ENCODE data around the gene ERBB4. TPM values are rescaled to one million over a fixed set of nuclear protein-coding genes. Genes with fewer than 3 reads are reported as not detected.

Gene ERBB4
- total RNA-seq, 1 donor from 2014 or later = 1.2 TPM

GRCh38 chr2:211591426-211591825 is 947.2 kb downstream of the ERBB4 start:
- no peaks in the 10 kb centered on the region for H4K20me1 ChIP-seq (ENCODE audit: insufficient read depth, low read length)
- no peaks in the 10 kb centered on the region for H3K4me1 ChIP-seq (ENCODE audit: insufficient read depth, low read length)
- Mint-ChIP-seq H3K36me3 (ENCODE audit: low read depth, unreplicated experiment) (no peaks in the 10 kb centered on the region), H3K27ac (ENCODE audit: unreplicated experiment) (no peak overlapping the region), H3K4me1 (ENCODE audit: low read depth, unreplicated experiment) (no peaks in the 10 kb centered on the region), H3K9me3 (ENCODE audit: unreplicated experiment) (no peaks in the 10 kb centered on the region), H3K27me3 (ENCODE audit: low read depth, unreplicated experiment) (no peaks in the 10 kb centered on the region), H3K4me3 (ENCODE audit: unreplicated experiment) (no peak overlapping the region)
- no peaks in the 10 kb centered on the region for H3K36me3 ChIP-seq (ENCODE audit: insufficient read depth, low read length)
- no peaks in the 10 kb centered on the region for H3K9me3 ChIP-seq (ENCODE audit: insufficient read depth, low read depth, low read length)
- no peak for FAIRE-seq
- no peak overlapping the region for H3K9ac ChIP-seq (ENCODE audit: low read length)
- DNase-seq (ENCODE audit: low read depth) = no peak
- no peak overlapping the region for H2AFZ ChIP-seq (ENCODE audit: low read depth, low read length)
- H3K4me3 ChIP-seq (ENCODE audit: insufficient read depth, low read depth, low read length) = no peak overlapping the region
- no peak for TF ChIP-seq EZH2 (IDR thresholded peaks at IDR 0.05; ENCODE audit: insufficient read depth, low read length)
- no peak for TF ChIP-seq CTCF (IDR thresholded peaks at IDR 0.05; ENCODE audit: insufficient read depth, low read depth, low read length)
- H3K4me2 ChIP-seq (ENCODE audit: low read length) = no peak overlapping the region
- no peak overlapping the region for H3K27ac ChIP-seq (ENCODE audit: low read depth, low read length)
- no peaks in the 10 kb centered on the region for H3K27me3 ChIP-seq (ENCODE audit: insufficient read depth, low read length)
- H3K79me2 ChIP-seq (ENCODE audit: insufficient read depth, low read length) = no peaks in the 10 kb centered on the region

GRCh38 chr2:211568439-211568838 is 970.2 kb downstream of the ERBB4 start:
- no peaks in the 10 kb centered on the region for H3K79me2 ChIP-seq (ENCODE audit: insufficient read depth, low read length)
- H3K27me3 ChIP-seq (ENCODE audit: insufficient read depth, low read length) = no peaks in the 10 kb centered on the region
- Mint-ChIP-seq H3K36me3 (ENCODE audit: low read depth, unreplicated experiment) (no peaks in the 10 kb centered on the region), H3K27me3 (ENCODE audit: low read depth, unreplicated experiment) (no peaks in the 10 kb centered on the region), H3K27ac (ENCODE audit: unreplicated experiment) (no peak overlapping the region), H3K4me1 (ENCODE audit: low read depth, unreplicated experiment) (no peaks in the 10 kb centered on the region), H3K4me3 (ENCODE audit: unreplicated experiment) (no peak overlapping the region), H3K9me3 (ENCODE audit: unreplicated experiment) (no peaks in the 10 kb centered on the region)
- TF ChIP-seq CTCF (IDR thresholded peaks at IDR 0.05; ENCODE audit: insufficient read depth, low read depth, low read length) (no peak), EZH2 (IDR thresholded peaks at IDR 0.05; ENCODE audit: insufficient read depth, low read length) (no peak)
- no peak for FAIRE-seq
- H3K36me3 ChIP-seq (ENCODE audit: insufficient read depth, low read length) = no peaks in the 10 kb centered on the region
- H3K9me3 ChIP-seq (ENCODE audit: insufficient read depth, low read depth, low read length) = no peaks in the 10 kb centered on the region
- H4K20me1 ChIP-seq (ENCODE audit: insufficient read depth, low read length) = no peaks in the 10 kb centered on the region
- no peaks in the 10 kb centered on the region for H3K4me1 ChIP-seq (ENCODE audit: insufficient read depth, low read length)
- H3K4me2 ChIP-seq (ENCODE audit: low read length) = no peak overlapping the region
- H2AFZ ChIP-seq (ENCODE audit: low read depth, low read length) = no peak overlapping the region
- no peak overlapping the region for H3K9ac ChIP-seq (ENCODE audit: low read length)
- no peak overlapping the region for H3K27ac ChIP-seq (ENCODE audit: low read depth, low read length)
- DNase-seq (ENCODE audit: low read depth) = no peak
- H3K4me3 ChIP-seq (ENCODE audit: insufficient read depth, low read depth, low read length) = no peak overlapping the region

GRCh38 chr2:211564441-211564840 is 974.2 kb downstream of the ERBB4 start:
- H3K9me3 Mint-ChIP-seq (ENCODE audit: unreplicated experiment) = no peaks in the 10 kb centered on the region
- Histone ChIP-seq H3K27me3 (ENCODE audit: insufficient read depth, low read length) (no peaks in the 10 kb centered on the region), H3K4me1 (ENCODE audit: insufficient read depth, low read length) (no peaks in the 10 kb centered on the region), H3K4me2 (ENCODE audit: low read length) (no peak overlapping the region), H3K9me3 (ENCODE audit: insufficient read depth, low read depth, low read length) (no peaks in the 10 kb centered on the region), H3K27ac (ENCODE audit: low read depth, low read length) (no peak overlapping the region), H4K20me1 (ENCODE audit: insufficient read depth, low read length) (no peaks in the 10 kb centered on the region), H2AFZ (ENCODE audit: low read depth, low read length) (no peak overlapping the region), H3K79me2 (ENCODE audit: insufficient read depth, low read length) (no peaks in the 10 kb centered on the region), H3K4me3 (ENCODE audit: insufficient read depth, low read depth, low read length) (no peak overlapping the region), H3K36me3 (ENCODE audit: insufficient read depth, low read length) (no peaks in the 10 kb centered on the region), H3K9ac (ENCODE audit: low read length) (no peak overlapping the region)
- no peak overlapping the region for H3K27ac Mint-ChIP-seq (ENCODE audit: unreplicated experiment)
- H3K36me3 Mint-ChIP-seq (ENCODE audit: low read depth, unreplicated experiment) = no peaks in the 10 kb centered on the region
- DNase-seq (ENCODE audit: low read depth) (no peak), FAIRE-seq (no peak)
- no peaks in the 10 kb centered on the region for H3K27me3 Mint-ChIP-seq (ENCODE audit: low read depth, unreplicated experiment)
- TF ChIP-seq EZH2 (IDR thresholded peaks at IDR 0.05; ENCODE audit: insufficient read depth, low read length) = no peak
- TF ChIP-seq CTCF (IDR thresholded peaks at IDR 0.05; ENCODE audit: insufficient read depth, low read depth, low read length) = no peak
- H3K4me3 Mint-ChIP-seq (ENCODE audit: unreplicated experiment) = no peak overlapping the region
- no peaks in the 10 kb centered on the region for H3K4me1 Mint-ChIP-seq (ENCODE audit: low read depth, unreplicated experiment)

All from astrocyte (in vitro differentiated cells and primary cell).